ENCODE measurements around the gene MTHFD1L.

MTHFD1L gene

DNA sequence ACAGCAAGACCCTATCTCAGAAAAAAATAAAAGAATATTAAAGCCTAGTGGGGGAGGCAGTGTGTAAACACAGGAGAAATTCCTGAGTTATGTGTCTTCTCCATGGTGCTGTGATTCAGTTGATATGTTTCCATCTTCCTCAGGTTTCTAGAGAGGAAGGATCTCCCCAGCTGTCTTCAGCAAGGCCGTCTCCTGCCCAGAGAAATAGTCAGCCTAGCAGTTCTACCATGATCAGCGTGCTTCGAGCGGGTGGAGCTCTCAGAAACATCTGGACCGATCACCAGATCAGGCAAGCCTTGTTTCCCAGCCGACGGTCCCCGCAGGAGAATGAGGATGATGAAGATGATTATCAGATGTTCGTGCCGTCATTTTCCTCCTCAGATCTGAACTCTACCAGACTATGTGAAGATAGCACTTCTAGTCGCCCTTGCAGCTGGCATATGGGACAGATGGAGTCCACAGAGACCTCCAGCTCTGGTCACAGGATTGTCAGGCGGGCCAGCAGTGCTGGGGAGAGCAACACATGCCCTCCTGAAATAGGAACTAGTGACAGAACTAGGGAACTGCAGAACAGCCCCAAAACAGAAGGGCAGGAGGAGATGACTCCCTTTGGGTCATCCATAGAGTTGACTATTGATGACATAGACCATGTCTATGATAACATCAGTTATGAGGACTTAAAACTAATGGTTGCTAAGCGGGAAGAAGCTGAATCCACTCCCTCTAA lies 34.9 kb upstream of the MTHFD1L start:
- Histone ChIP-seq H3K79me2 (ENCODE audit: insufficient read depth, low read length) (no peaks in the 10 kb centered on the region), H4K20me1 (ENCODE audit: insufficient read depth, low read length) (no peaks in the 10 kb centered on the region), H2AFZ (ENCODE audit: low read depth, low read length) (no peak overlapping the region), H3K27ac (ENCODE audit: low read length) (no peak overlapping the region), H3K9ac (ENCODE audit: low read depth, low read length) (no peak overlapping the region), H3K4me3 (ENCODE audit: low read depth in 1 of 2, low read length in 2 of 2) (no peak overlapping the region), H3K27me3 (ENCODE audit: insufficient read depth, low read length, poor library complexity) (peaks cover 17% of the 10 kb centered on the region), H3K4me2 (ENCODE audit: insufficient read depth, low read length) (no peak overlapping the region), H3K4me1 (ENCODE audit: insufficient read depth, low read length) (no peaks in the 10 kb centered on the region), H3K36me3 (ENCODE audit: insufficient read depth, low read length) (no peaks in the 10 kb centered on the region), H3K9me3 (ENCODE audit: insufficient read depth, low read length, severe bottlenecking) (no peaks in the 10 kb centered on the region)
- TF ChIP-seq EZH2 (IDR thresholded peaks at IDR 0.05; ENCODE audit: borderline replicate concordance, low read depth, low read length, severe bottlenecking) (no peak), CTCF (IDR thresholded peaks at IDR 0.05; ENCODE audit: borderline replicate concordance, extremely low read depth, low read length, poor library complexity, severe bottlenecking) (no peak)
- ATAC-seq (ENCODE audit: insufficient read depth, low read depth) (no peak), DNase-seq (no peak)

GRCh38 chr6:150831577-150831976 lies 33.9 kb upstream of the MTHFD1L start:
- Histone ChIP-seq H3K9me3 (ENCODE audit: insufficient read depth, low read length, severe bottlenecking) (no peaks in the 10 kb centered on the region), H3K27ac (ENCODE audit: low read length) (no peak overlapping the region), H3K4me3 (ENCODE audit: low read depth in 1 of 2, low read length in 2 of 2) (no peak overlapping the region), H4K20me1 (ENCODE audit: insufficient read depth, low read length) (no peaks in the 10 kb centered on the region), H3K4me1 (ENCODE audit: insufficient read depth, low read length) (no peaks in the 10 kb centered on the region), H3K79me2 (ENCODE audit: insufficient read depth, low read length) (no peaks in the 10 kb centered on the region), H3K27me3 (ENCODE audit: insufficient read depth, low read length, poor library complexity) (peaks cover 17% of the 10 kb centered on the region), H3K4me2 (ENCODE audit: insufficient read depth, low read length) (no peak overlapping the region), H3K36me3 (ENCODE audit: insufficient read depth, low read length) (no peaks in the 10 kb centered on the region), H2AFZ (ENCODE audit: low read depth, low read length) (no peak overlapping the region), H3K9ac (ENCODE audit: low read depth, low read length) (no peak overlapping the region)
- no peak for DNase-seq
- no peak for ATAC-seq (ENCODE audit: insufficient read depth, low read depth)
- TF ChIP-seq CTCF (IDR thresholded peaks at IDR 0.05; ENCODE audit: borderline replicate concordance, extremely low read depth, low read length, poor library complexity, severe bottlenecking): no peak
- no peak for TF ChIP-seq EZH2 (IDR thresholded peaks at IDR 0.05; ENCODE audit: borderline replicate concordance, low read depth, low read length, severe bottlenecking)

GRCh38 chr6:150835620-150836019 lies 29.9 kb upstream of the MTHFD1L start:
- no peak overlapping the region for H3K9ac ChIP-seq (ENCODE audit: low read depth, low read length)
- ATAC-seq (ENCODE audit: insufficient read depth, low read depth): no peak
- H3K79me2 ChIP-seq (ENCODE audit: insufficient read depth, low read length): no peaks in the 10 kb centered on the region
- TF ChIP-seq CTCF (IDR thresholded peaks at IDR 0.05; ENCODE audit: borderline replicate concordance, extremely low read depth, low read length, poor library complexity, severe bottlenecking) (no peak), EZH2 (IDR thresholded peaks at IDR 0.05; ENCODE audit: borderline replicate concordance, low read depth, low read length, severe bottlenecking) (no peak)
- H3K4me2 ChIP-seq (ENCODE audit: insufficient read depth, low read length): no peak overlapping the region
- no peak for DNase-seq
- no peaks in the 10 kb centered on the region for H4K20me1 ChIP-seq (ENCODE audit: insufficient read depth, low read length)
- no peak overlapping the region for H2AFZ ChIP-seq (ENCODE audit: low read depth, low read length)
- H3K27me3 ChIP-seq (ENCODE audit: insufficient read depth, low read length, poor library complexity): peaks cover 27% of the 10 kb centered on the region
- no peaks in the 10 kb centered on the region for H3K9me3 ChIP-seq (ENCODE audit: insufficient read depth, low read length, severe bottlenecking)
- H3K4me3 ChIP-seq (ENCODE audit: low read depth in 1 of 2, low read length in 2 of 2): no peak overlapping the region
- no peaks in the 10 kb centered on the region for H3K36me3 ChIP-seq (ENCODE audit: insufficient read depth, low read length)
- no peak overlapping the region for H3K27ac ChIP-seq (ENCODE audit: low read length)
- no peaks in the 10 kb centered on the region for H3K4me1 ChIP-seq (ENCODE audit: insufficient read depth, low read length)

Measured in DND-41 (cell line).